ENCODE measurements around the gene ZNF683.

- TF ChIP-seq POLR2A (IDR thresholded peaks at IDR 0.05; ENCODE audit: low read length) (no peak), GATA1 (IDR thresholded peaks at IDR 0.05; ENCODE audit: low read depth, low read length) (no peak)
These were observed 44.0 kb downstream of the ZNF683 start for GRCh38 chr1:26328597-26328996.

Data from erythroblast (primary cell).